CD4-positive, alpha-beta T cell treated with Interleukin-1 beta for 1 hour (primary cell): ENCODE results near the gene ARMC5.

Experiments used
- DNase-seq, 2 donors: peaks; one replicate each; pipeline ENCODE4 v3.0.0-alpha.2; 2020 to 2022

ARMC5 gene

GRCh38 chr16:31504159-31504558 is 44.9 kb downstream of the ARMC5 start:
- no peak for DNase-seq

- DNase-seq, result no peak
Observed at GRCh38 chr16:31505483-31505882, 46.2 kb downstream of the ARMC5 start.

GRCh38 chr16:31507617-31507928 is 48.3 kb downstream of the ARMC5 start:
- DNase-seq, result no peak

- peak; percentile 82 to 84 for DNase-seq
Observed at GRCh38 chr16:31507929-31508705, 48.8 kb downstream of the ARMC5 start, which contains the start of gene RUSF1. Gene RUSF1 (minus strand): TSS chr16:31508391. CDS start chr16:31508373, 18 bp downstream.

GRCh38 chr16:31508706-31509195 is 49.5 kb downstream of the ARMC5 start:
- DNase-seq, result no peak

- no peak for DNase-seq
Observed at GRCh38 chr16:31513126-31513525, 53.8 kb downstream of the ARMC5 start.

GRCh38 chr16:31513884-31514283 is 54.6 kb downstream of the ARMC5 start:
- no peak for DNase-seq
